VCaP (cell line): Measurements from ENCODE around the gene TMEM132C.

Experiments
- H3K27ac ChIP-seq: fragments of 450-650 bp; 2 replicates; pipeline ENCODE4 v1.5.1; 2017
- CTCF ChIP-seq: fragments of 450-650 bp; conservative IDR thresholded peaks from 2 replicates; pipeline ENCODE4 v1.5.1; 2017; ENCODE audit warnings: mild to moderate bottlenecking, moderate library complexity

TMEM132C gene

GRCh38 chr12:128693771-128694170 lies 426.8 kb downstream of the TMEM132C start:
- H3K27ac ChIP-seq, result no peak overlapping the region
- TF ChIP-seq CTCF, result no peak

DNA sequence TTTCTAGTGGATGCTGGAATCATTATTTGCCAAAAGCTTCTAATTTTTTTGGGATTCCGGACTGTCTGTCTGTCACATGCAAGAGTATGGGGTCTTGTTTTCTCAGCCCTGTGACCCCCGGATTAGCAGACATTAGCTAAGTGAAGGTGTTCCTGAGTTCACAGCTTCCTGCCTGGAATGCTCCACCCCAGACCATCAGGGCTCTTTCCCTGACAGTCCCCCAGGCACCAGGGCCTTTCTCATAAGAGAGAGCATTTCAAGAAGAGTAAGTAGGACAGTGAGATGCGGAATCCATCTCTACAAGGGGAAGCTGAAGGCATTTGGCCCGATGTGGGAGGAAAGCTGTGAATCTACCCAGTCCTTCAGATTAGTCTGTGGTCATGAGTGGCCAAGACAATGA lies 427.5 kb downstream of the TMEM132C start:
- H3K27ac ChIP-seq, result no peak overlapping the region
- no peak for TF ChIP-seq CTCF

DNA sequence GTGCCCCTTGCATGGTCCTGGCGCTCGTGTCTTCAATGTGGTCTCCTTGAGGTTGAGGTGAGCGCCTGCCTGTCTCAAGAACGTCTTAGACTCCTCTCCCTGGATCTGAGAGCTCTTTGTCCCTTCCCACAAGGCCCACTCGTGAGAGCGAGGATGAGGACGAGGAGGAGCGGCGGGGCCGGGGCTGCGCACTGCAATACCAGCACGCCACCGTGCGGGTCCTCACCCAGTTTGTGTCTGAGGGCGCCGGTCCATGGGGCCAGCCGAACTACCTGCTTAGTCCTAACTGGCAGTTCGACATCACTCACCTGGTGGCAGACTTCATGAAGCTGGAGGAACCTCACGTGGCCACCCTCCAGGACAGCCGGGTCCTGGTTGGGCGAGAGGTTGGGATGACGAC lies 428.7 kb downstream of the TMEM132C start:
- no peak for TF ChIP-seq CTCF

DNA sequence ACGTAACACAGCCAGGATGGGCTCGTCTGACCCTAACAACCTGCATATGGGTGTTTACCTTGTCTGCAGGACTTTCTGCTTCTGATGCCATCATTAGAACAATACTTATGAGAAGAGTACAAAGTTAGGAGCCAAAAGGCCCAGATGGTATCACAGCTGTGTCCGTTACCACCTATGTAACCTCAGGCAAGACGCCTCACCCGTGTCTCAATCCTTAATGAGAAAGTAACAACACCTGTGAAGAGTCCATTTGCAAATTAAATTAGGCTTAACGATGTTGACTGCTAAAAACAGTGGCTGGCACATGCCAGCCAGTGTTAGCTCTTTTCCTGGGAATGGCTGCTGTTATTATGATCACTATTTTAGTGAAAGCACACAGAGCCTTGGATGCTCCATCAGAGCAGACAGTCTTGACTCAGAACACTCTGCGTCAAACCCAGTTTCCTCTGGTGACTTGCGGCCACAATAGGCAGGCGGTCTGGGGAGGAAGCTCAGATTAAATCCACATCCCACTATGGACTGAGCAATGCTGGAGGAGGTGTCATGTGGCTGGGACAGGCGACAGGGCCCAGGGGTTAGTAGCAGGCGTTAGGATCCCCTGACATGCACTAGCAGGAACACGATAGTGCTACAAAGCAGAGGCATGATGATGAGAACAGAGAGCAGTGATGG lies 431.5 kb downstream of the TMEM132C start:
- H3K27ac ChIP-seq, result no peak overlapping the region
- TF ChIP-seq CTCF, result no peak

More for the DNA sequence above, 428.7 kb downstream of the TMEM132C start:
- H3K27ac ChIP-seq, result no peak overlapping the region

GRCh38 chr12:128699106-128699505 lies 432.1 kb downstream of the TMEM132C start:
- no peak for TF ChIP-seq CTCF
- no peak overlapping the region for H3K27ac ChIP-seq

GRCh38 chr12:128702371-128702770 lies 435.4 kb downstream of the TMEM132C start:
- TF ChIP-seq CTCF, result no peak
- no peak overlapping the region for H3K27ac ChIP-seq

DNA sequence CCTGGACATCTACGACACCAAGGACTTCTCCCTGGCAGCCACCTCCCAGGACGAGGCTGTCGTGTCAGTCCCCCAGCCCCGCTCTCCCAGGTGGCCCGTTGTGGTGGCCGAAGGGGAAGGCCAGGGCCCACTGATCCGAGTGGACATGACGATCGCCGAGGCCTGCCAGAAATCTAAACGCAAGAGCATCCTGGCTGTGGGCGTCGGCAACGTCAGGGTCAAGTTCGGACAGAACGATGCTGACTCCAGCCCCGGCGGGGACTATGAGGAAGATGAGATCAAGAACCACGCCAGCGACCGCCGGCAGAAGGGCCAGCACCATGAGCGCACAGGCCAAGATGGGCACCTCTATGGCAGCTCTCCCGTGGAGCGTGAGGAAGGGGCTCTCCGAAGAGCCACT lies 438.2 kb downstream of the TMEM132C start:
- no peak for TF ChIP-seq CTCF
- H3K27ac ChIP-seq, result no peak overlapping the region
